HK-2 (cell line): ENCODE results near the gene RNASEH2B.

Experiments
- DNase-seq: peaks from one replicate; pipeline ENCODE4 v3.0.0-alpha.2; 2018; ENCODE audit not compliant: unreplicated experiment

The RNASEH2B gene

DNA sequence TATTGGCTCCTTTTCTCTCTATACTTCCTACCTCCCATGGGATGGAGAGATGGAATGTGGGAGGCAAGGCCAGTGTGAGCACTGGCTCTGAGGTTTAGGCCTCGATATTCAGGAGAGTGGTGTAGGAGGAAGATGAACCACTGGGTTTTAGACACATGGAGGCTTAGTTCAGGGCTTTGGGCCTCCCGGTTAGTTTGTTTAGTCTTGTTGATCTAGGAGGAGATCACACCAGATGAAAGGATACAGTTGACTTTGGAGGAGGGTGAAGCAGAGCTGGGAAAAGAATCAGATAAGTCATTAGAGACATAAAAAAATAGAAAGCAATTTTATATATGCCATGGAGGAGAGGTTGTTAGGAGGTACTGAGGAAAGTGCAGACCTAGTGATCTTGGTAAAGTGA lies 30.9 kb downstream of the RNASEH2B start:
- DNase-seq: no peak

- no peak for DNase-seq
Measured at GRCh38 chr13:50941146-50941545, 31.6 kb downstream of the RNASEH2B start.

GRCh38 chr13:50942630-50943311 lies 33.2 kb downstream of the RNASEH2B start:
- no peak for DNase-seq

GRCh38 chr13:50945669-50946068 lies 36.1 kb downstream of the RNASEH2B start:
- DNase-seq: no peak

- no peak for DNase-seq
Measured at GRCh38 chr13:50948601-50949000, 39.0 kb downstream of the RNASEH2B start.

GRCh38 chr13:50950849-50951248 lies 41.3 kb downstream of the RNASEH2B start:
- no peak for DNase-seq

GRCh38 chr13:50951366-50951765 lies 41.8 kb downstream of the RNASEH2B start:
- DNase-seq: no peak

DNA sequence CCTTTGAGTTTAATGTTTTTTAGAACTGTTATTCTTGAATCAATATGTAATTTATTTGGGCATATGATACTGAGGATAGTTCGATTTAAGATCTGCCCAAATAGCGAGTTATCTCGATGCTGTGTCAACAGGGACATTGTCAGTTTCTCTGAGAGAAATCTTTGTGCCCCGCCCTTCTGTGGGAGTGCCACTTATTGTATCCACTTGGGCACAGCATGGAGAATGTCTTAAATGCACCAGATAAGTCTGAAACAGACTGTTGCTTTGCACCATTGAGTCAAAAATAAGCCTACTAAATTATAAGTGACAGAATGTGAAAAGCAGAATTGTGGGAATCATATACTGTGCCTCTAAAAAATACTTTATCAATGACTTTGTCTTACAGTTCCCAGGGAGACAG lies 45.6 kb downstream of the RNASEH2B start:
- no peak for DNase-seq

- no peak for DNase-seq
Measured at GRCh38 chr13:50955798-50956197, 46.2 kb downstream of the RNASEH2B start.

DNA sequence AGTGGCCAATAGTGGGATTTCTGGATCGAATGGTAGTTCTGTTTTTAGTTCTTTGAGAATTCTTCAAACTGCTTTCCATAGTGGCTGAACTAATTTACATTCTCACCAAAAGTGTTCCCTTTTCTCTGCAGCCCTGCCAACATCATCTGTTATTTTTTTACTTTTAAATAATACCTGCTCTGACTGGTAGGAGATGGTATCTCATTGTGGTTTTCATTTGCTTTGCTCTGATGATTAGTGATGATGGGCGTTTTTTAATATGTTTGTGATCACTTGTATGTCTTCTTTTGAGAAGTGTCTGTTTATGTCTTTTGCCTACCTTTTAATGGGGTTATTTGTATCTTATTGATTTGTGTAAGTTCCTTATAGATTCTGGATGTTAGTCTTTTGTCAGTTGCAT lies 48.0 kb downstream of the RNASEH2B start:
- DNase-seq: no peak

- no peak for DNase-seq
Measured at GRCh38 chr13:50969691-50970090, 60.1 kb downstream of the RNASEH2B start.

- no peak for DNase-seq
Measured at GRCh38 chr13:50970956-50971355, 61.4 kb downstream of the RNASEH2B start.

- no peak for DNase-seq
Measured at GRCh38 chr13:50974268-50974667, 64.7 kb downstream of the RNASEH2B start.

GRCh38 chr13:50979187-50979586 lies 69.6 kb downstream of the RNASEH2B start:
- no peak for DNase-seq

GRCh38 chr13:50981686-50982085 lies 72.1 kb downstream of the RNASEH2B start:
- no peak for DNase-seq

DNA sequence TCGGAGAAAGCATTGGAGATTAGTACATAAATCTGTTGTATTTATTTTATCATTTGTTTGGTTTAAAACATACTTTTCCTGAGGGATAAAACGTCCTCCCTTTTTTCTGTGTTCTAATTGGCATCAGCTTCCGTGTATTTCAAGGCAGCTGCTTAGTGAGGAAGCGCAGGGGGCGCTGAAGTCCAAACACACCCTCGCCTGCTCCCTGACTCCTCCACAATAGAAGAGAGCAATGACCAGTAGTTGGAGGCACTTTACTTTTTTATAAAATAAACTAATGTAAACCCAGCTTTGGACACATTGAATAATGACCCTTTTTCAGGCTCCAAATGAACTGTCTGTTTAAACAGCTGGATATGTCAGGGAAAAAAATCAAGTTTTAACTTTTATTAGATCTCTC lies 79.9 kb downstream of the RNASEH2B start:
- no peak for DNase-seq

GRCh38 chr13:50990065-50990817 lies 80.7 kb downstream of the RNASEH2B start:
- no peak for DNase-seq

DNA sequence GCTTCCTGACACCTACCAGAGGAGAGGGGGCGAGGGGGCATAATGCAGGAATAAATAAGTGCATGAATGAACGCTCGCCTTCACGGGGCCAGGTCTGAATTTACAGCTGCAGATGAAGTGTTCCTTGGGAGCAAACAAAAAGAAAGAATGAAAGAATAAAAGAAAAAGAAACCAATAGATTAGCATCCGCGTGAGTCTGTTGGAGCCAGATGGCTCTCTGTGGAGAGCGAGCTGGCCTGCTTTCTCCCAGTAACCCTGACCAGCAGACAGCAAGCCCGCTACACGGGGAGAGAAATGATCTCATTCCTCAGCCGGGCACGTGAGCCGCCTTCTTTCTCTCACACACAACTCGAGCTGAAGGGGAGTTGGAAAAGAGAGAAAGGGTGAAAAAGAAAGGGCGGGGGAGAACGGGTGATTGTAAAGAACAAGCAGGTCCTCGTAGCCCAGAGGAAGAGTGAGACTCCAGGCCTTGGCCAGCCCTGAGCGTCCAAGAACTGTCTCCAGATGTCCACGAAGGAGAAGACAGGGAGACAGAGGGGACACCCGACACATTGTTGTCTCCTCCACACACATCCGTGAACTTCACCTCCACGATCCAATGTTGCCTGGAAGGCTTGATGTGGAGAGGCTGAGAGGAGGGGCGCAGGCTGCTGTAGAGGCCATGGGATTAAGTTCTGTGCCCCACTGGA lies 81.4 kb downstream of the RNASEH2B start:
- no peak for DNase-seq

DNA sequence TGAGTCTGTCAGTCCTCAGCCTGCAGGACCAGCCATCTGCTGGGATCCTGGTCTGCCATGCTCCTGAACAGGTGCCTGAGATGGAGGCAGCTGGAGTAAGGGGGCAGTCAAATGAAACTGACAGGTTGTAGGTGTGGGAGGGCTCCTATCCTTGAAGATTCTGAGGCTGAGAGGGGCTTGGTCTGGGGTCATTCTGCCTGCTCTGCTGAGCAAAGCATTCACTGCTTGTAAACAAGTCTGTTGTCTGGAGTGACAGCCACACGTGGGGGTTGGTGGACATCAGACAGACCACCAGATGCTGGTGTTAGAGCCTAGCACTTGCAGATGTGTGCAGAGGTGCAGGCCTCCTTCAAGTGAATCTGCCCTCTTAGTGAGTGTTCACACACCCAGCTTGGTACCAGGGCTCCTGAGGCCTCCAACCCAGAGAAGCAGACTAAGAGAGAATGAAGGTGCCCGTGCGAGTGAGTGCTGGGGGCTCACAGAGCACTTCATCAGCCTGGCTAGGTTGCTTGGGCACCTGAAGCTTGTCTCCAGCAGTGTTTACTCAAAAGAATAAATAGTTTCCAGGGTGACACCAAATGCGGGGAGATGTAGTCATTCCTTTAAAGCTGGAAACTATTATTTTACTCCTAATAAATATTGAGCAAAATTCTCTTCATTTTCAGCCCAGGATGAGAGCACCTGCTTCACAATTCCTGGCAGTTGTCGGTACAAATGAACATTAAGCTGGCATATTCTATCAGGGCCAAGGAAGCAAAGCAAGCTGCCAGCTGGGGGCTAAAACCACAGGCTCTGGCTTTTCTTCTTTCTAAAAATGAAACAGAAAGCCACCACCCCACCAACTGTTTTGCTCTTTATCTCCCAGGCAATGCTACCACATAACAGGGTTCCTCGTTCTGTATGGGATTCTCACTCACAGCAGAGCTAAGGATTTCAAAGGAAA lies 82.3 kb downstream of the RNASEH2B start:
- no peak for DNase-seq

- no peak for DNase-seq
Measured at GRCh38 chr13:50993371-50993770, 83.8 kb downstream of the RNASEH2B start.

GRCh38 chr13:50993934-50994333 lies 84.3 kb downstream of the RNASEH2B start:
- DNase-seq: no peak

DNA sequence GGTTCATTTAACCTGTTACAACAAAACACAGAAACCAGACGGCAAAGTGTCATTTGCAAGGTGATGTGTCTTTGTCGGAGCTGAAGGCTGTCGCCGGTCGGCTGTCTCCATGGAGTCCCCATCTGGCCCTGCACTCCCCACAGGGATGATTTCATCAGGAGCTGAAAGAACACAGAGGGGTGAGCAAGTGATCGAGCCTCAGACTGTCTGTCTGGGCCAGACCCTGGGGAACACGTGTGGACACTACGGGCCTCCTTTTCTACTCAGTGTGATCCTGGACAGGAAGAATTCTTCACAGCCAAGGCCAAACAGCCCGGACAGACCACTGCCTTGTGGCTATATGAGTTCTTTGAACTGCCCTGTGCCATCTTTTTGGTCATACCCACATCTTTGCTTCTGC lies 85.1 kb downstream of the RNASEH2B start:
- DNase-seq: no peak
